Fibroblast of skin of right quadriceps (primary cell): Measurements from ENCODE around the gene PPFIA1.

Experiments
- DNase-seq: peaks from one replicate; pipeline ENCODE4 v3.0.0-alpha.2; 2013

Gene PPFIA1

GRCh38 chr11:70270104-70270876, at the start of gene PPFIA1:
Gene PPFIA1 (plus strand): TSS chr11:70270690. CDS start chr11:70272173, 1,483 bp downstream.
- peak; percentile 92 for DNase-seq

- peak; percentile 25 for DNase-seq
These were observed 49.6 kb upstream of the PPFIA1 start for GRCh38 chr11:70220920-70221319.

- no peak for DNase-seq
These were observed 44.8 kb upstream of the PPFIA1 start for GRCh38 chr11:70225681-70226177.

GRCh38 chr11:70226183-70226582, 44.3 kb upstream of the PPFIA1 start:
- no peak for DNase-seq

DNA sequence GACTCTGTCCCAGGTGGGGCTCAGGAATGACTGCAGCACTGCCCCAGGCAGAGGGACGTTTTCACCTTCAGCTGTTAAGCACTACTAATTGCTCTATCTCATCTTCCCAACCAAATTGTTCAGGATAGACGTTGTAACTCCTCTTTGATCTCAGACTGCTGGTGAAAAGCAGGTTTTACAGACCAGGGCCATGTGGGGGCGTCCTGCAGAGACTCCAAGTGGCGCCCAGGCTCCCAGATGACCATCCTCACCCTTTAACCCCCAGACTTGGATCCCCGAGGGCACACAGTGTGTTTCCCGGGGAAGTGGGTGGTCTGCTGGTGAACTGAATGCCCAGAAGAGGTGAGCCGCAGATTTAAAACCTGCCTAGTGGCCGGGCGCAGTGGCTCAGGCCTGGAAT, 43.5 kb upstream of the PPFIA1 start:
- no peak for DNase-seq

DNA sequence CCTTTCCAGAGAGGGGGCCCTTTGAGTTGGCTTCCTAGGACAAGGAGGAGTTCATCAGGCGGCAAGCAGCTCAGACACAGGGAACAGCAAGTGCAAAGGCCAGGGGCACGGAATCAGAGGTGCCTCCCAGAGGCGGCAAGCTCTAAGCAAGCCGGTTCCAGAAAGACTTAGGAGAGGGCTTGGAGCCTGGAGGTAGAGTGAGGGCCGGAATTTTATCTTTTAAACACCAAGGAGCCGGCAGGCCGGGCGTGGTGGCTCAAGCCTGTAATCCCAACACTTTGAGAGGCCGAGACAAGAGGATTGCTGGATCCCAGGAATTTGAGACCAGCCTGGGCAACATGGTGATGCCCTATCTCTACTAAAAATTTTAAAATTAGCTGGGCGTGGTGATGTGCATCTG, 40.8 kb upstream of the PPFIA1 start:
- no peak for DNase-seq

DNA sequence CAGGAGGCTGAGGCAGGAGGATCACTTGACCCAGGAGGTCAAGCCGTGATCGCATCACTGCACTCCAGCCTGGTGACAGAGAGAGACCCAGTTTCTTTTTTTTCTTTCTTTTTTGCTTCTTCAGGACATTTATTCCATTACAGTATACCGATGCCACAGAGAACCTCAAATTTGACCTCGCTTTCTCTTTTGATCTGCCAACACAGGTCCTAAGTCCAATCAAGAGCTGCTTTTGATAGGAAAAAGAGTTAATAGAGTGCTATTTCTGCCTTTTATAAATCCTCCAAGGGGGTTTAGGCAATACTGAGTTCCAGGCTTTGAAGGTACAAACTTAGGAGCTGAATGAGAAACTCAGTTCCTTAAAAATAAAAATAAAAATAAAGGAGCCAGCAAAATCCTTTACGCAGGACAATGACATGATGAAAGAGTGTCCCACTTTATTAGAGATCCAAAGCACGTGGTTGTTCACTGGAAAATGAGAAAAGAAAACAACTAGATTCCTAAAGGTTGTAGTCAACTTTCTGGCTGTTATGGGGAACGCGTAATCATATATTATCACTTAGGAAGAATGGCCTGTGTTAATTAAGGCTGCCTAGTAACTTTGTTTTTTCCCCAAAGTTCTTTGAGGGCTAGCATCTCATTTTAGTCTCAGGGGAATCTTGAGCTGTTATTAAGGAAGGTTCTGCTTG, 40.2 kb upstream of the PPFIA1 start:
- DNase-seq = no peak

- no peak for DNase-seq
These were observed 39.4 kb upstream of the PPFIA1 start for GRCh38 chr11:70230840-70231710.

DNA sequence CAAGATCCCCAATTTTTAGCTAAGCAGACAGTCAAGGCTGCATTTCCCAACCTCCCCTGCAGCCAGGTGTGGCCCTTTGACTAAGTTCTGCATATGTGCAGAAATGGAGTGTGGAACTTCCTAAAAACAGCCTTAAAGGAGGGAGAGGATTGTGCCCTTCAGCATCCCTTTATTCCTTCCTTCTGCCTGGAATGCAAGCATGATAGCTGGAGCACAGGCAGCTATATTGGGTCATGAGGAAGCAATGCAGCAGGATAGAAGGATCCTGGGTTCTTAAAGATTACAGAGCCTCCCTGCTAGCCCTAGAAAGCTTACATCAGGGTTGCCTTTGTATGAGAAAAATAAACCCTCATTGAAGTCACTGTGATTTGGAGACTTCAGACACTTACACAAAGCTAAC, 37.5 kb upstream of the PPFIA1 start:
- no peak for DNase-seq

DNA sequence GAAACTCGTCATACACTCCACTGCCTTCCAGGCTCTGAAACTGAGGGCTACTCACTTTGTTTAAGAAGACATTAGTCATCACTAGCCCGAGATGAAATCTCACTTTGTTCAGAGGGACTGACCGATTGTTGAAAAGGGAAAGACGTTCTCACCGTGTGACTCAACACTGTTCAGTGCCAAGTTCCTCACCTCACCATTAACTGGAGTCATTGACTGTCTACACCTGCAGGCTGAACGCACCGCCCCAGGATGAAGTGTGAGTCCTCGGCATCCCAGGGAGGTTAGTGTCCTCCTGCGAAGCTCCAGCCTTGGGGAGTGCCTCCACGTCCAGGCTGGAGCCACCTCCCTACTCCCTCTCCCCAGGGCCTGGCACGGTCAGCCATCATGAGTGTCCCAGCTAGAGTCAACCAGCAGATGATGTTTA, 37.0 kb upstream of the PPFIA1 start:
- peak; percentile 58 for DNase-seq

GRCh38 chr11:70233962-70234361, 36.5 kb upstream of the PPFIA1 start:
- DNase-seq = no peak

GRCh38 chr11:70240337-70240736, 30.2 kb upstream of the PPFIA1 start:
- no peak for DNase-seq

DNA sequence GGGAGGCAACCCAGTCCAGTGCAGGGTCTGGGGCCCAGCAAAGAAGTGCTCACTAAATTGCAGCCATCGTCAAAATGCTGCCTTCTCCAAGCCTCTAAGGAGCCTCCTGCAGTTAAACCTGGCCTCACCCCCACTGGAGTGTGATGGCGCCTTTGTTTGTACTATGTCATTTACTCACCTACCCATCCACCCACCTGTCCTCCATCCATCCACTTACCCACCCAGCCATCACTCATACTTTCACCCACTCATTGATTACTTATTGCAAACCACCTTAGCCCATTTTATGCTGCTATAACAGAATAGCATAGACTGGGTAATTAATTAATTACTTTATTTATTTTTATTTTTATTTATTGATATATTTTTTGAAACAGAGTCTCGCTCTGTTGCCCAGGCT, 28.8 kb upstream of the PPFIA1 start:
- DNase-seq = no peak

GRCh38 chr11:70242885-70243284, 27.6 kb upstream of the PPFIA1 start:
- DNase-seq = no peak

GRCh38 chr11:70243912-70244652, 26.4 kb upstream of the PPFIA1 start:
- no peak for DNase-seq

GRCh38 chr11:70244698-70245097, 25.8 kb upstream of the PPFIA1 start:
- DNase-seq = peak; percentile 66

DNA sequence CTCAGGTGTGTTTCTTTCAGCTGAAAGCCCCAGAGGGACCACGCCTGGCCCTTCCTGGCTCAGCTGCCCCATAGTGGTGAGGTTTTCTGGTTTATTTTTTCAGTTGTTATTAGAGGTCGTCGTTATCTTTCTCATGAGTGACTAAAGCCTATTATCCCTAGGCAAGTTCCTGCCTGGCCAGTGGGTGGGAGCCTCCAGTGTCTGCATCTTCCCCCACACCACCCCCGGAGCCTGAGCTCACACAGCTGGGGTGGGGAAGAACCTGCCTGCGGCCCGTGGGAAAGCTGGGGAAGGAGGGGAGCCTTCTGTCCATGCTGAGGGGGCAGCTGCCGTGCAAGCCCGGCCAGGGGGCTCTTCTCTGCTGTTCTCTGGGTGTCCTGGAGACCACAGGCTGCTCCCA, 24.3 kb upstream of the PPFIA1 start:
- DNase-seq = no peak

GRCh38 chr11:70247042-70247709, 23.3 kb upstream of the PPFIA1 start:
- DNase-seq = no peak

- no peak for DNase-seq
These were observed 22.8 kb upstream of the PPFIA1 start for GRCh38 chr11:70247710-70248072.

DNA sequence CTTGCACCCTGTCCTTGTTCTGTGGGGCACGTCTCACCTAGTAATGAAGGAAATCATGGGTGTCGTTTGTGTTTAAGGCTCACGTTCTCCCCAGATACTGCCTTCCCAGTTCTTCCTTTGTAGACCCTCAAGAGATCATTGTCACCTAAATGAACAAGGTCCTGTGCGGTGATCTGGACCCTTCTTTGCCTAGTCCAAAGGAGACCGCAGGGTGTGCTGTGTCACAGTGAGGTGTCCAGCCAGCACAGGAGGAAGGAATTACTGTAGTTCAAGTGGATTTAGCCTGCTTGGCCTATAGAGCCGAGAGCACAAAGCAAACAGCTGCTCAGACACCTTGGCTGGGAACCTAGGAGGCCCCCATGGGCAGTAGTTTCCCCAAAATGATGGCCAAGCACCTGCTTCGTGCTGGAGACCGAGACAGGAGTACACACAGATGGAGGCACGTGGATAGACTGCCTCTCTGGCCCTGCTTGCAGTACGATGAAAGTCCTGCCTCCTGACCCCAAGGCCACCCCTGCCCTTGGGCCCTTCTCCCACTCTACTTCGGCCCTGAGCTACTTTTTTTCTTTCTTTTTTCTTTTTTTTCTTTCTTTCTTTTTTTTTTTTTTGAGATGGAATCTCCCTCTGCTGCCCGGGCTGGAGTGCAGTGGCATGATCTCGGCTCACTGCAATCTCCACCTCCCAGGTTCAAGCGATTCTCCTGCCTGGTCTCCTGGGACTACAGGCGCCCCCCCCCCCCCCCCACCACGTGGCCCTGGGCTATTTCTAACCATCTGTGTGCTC, 19.4 kb upstream of the PPFIA1 start:
- no peak for DNase-seq

- peak; percentile 23 for DNase-seq
These were observed 18.7 kb upstream of the PPFIA1 start for GRCh38 chr11:70251659-70252321.
